Measurements from ENCODE around the gene SLC12A7.

Gene SLC12A7

GRCh38 chr5:1051366-1051720 lies 60.5 kb downstream of the SLC12A7 start:
- Histone ChIP-seq H3K4me1 (ENCODE audit: insufficient read depth, low read length) (no peaks in the 10 kb centered on the region), H3K36me3 (ENCODE audit: insufficient read depth, low read length) (no peaks in the 10 kb centered on the region)

GRCh38 chr5:1050423-1051365 lies 61.2 kb downstream of the SLC12A7 start:
- Histone ChIP-seq H3K9ac (ENCODE audit: low read depth, low read length) (no peak overlapping the region), H3K36me3 (ENCODE audit: insufficient read depth, low read length) (no peaks in the 10 kb centered on the region), H3K4me1 (ENCODE audit: insufficient read depth, low read length) (no peaks in the 10 kb centered on the region), H3K9me3 (ENCODE audit: control insufficient read depth, insufficient read depth, low read length) (no peaks in the 10 kb centered on the region)

More at GRCh38 chr5:1051366-1051720, 60.5 kb downstream of the SLC12A7 start:
- H3K9me3 ChIP-seq (ENCODE audit: control insufficient read depth, insufficient read depth, low read length), result no peaks in the 10 kb centered on the region
- no peak overlapping the region for H3K9ac ChIP-seq (ENCODE audit: low read depth, low read length)

- no peaks in the 10 kb centered on the region for H3K4me1 ChIP-seq (ENCODE audit: insufficient read depth, low read length)
- no peaks in the 10 kb centered on the region for H3K9me3 ChIP-seq (ENCODE audit: control insufficient read depth, insufficient read depth, low read length)
- no peak overlapping the region for H3K9ac ChIP-seq (ENCODE audit: low read depth, low read length)
- no peaks in the 10 kb centered on the region for H3K36me3 ChIP-seq (ENCODE audit: insufficient read depth, low read length)
Observed at GRCh38 chr5:1048861-1049838, 62.7 kb downstream of the SLC12A7 start.

- H3K36me3 ChIP-seq (ENCODE audit: insufficient read depth, low read length), result no peaks in the 10 kb centered on the region
- H3K4me1 ChIP-seq (ENCODE audit: insufficient read depth, low read length), result no peaks in the 10 kb centered on the region
- H3K9ac ChIP-seq (ENCODE audit: low read depth, low read length), result no peak overlapping the region
- H3K9me3 ChIP-seq (ENCODE audit: control insufficient read depth, insufficient read depth, low read length), result no peaks in the 10 kb centered on the region
Observed at GRCh38 chr5:1048162-1048721, 63.6 kb downstream of the SLC12A7 start.

GRCh38 chr5:1047332-1047965 lies 64.4 kb downstream of the SLC12A7 start:
- Histone ChIP-seq H3K9me3 (ENCODE audit: control insufficient read depth, insufficient read depth, low read length) (no peaks in the 10 kb centered on the region), H3K4me1 (ENCODE audit: insufficient read depth, low read length) (no peaks in the 10 kb centered on the region), H3K36me3 (ENCODE audit: insufficient read depth, low read length) (no peaks in the 10 kb centered on the region), H3K9ac (ENCODE audit: low read depth, low read length) (no peak overlapping the region)

GRCh38 chr5:1045960-1046560 lies 65.8 kb downstream of the SLC12A7 start:
- no peaks in the 10 kb centered on the region for H3K4me1 ChIP-seq (ENCODE audit: insufficient read depth, low read length)
- no peak overlapping the region for H3K9ac ChIP-seq (ENCODE audit: low read depth, low read length)
- H3K36me3 ChIP-seq (ENCODE audit: insufficient read depth, low read length), result no peaks in the 10 kb centered on the region
- H3K9me3 ChIP-seq (ENCODE audit: control insufficient read depth, insufficient read depth, low read length), result no peaks in the 10 kb centered on the region

GRCh38 chr5:1044117-1044516 lies 67.7 kb downstream of the SLC12A7 start:
- Histone ChIP-seq H3K9ac (ENCODE audit: low read depth, low read length) (no peak overlapping the region), H3K9me3 (ENCODE audit: control insufficient read depth, insufficient read depth, low read length) (no peaks in the 10 kb centered on the region), H3K36me3 (ENCODE audit: insufficient read depth, low read length) (no peaks in the 10 kb centered on the region), H3K4me1 (ENCODE audit: insufficient read depth, low read length) (no peaks in the 10 kb centered on the region)

- Histone ChIP-seq H3K9ac (ENCODE audit: low read depth, low read length) (no peak overlapping the region), H3K4me1 (ENCODE audit: insufficient read depth, low read length) (no peaks in the 10 kb centered on the region), H3K9me3 (ENCODE audit: control insufficient read depth, insufficient read depth, low read length) (no peaks in the 10 kb centered on the region)
Observed at GRCh38 chr5:1043327-1043726, 68.5 kb downstream of the SLC12A7 start.

GRCh38 chr5:1042626-1043025 lies 69.2 kb downstream of the SLC12A7 start:
- H3K9me3 ChIP-seq (ENCODE audit: control insufficient read depth, insufficient read depth, low read length), result no peaks in the 10 kb centered on the region
- no peak overlapping the region for H3K9ac ChIP-seq (ENCODE audit: low read depth, low read length)
- no peaks in the 10 kb centered on the region for H3K4me1 ChIP-seq (ENCODE audit: insufficient read depth, low read length)
- H3K36me3 ChIP-seq (ENCODE audit: insufficient read depth, low read length), result no peaks in the 10 kb centered on the region

More at GRCh38 chr5:1043327-1043726, 68.5 kb downstream of the SLC12A7 start:
- H3K36me3 ChIP-seq (ENCODE audit: insufficient read depth, low read length), result no peaks in the 10 kb centered on the region

- no peaks in the 10 kb centered on the region for H3K9me3 ChIP-seq (ENCODE audit: control insufficient read depth, insufficient read depth, low read length)
- H3K4me1 ChIP-seq (ENCODE audit: insufficient read depth, low read length), result no peaks in the 10 kb centered on the region
- no peak overlapping the region for H3K9ac ChIP-seq (ENCODE audit: low read depth, low read length)
- H3K36me3 ChIP-seq (ENCODE audit: insufficient read depth, low read length), result no peaks in the 10 kb centered on the region
Observed at GRCh38 chr5:1041225-1042143, 70.4 kb downstream of the SLC12A7 start.

GRCh38 chr5:1040571-1040970 lies 71.3 kb downstream of the SLC12A7 start:
- no peaks in the 10 kb centered on the region for H3K9me3 ChIP-seq (ENCODE audit: control insufficient read depth, insufficient read depth, low read length)
- no peak overlapping the region for H3K9ac ChIP-seq (ENCODE audit: low read depth, low read length)
- H3K36me3 ChIP-seq (ENCODE audit: insufficient read depth, low read length), result no peaks in the 10 kb centered on the region
- no peaks in the 10 kb centered on the region for H3K4me1 ChIP-seq (ENCODE audit: insufficient read depth, low read length)

- Histone ChIP-seq H3K4me1 (ENCODE audit: insufficient read depth, low read length) (no peaks in the 10 kb centered on the region), H3K9ac (ENCODE audit: low read depth, low read length) (no peak overlapping the region), H3K36me3 (ENCODE audit: insufficient read depth, low read length) (no peaks in the 10 kb centered on the region), H3K9me3 (ENCODE audit: control insufficient read depth, insufficient read depth, low read length) (no peaks in the 10 kb centered on the region)
Observed at GRCh38 chr5:1039706-1040260, 72.1 kb downstream of the SLC12A7 start.

GRCh38 chr5:1039210-1039548 lies 72.7 kb downstream of the SLC12A7 start:
- no peaks in the 10 kb centered on the region for H3K36me3 ChIP-seq (ENCODE audit: insufficient read depth, low read length)

More at GRCh38 chr5:1039210-1039548, 72.7 kb downstream of the SLC12A7 start:
- no peaks in the 10 kb centered on the region for H3K4me1 ChIP-seq (ENCODE audit: insufficient read depth, low read length)
- H3K9ac ChIP-seq (ENCODE audit: low read depth, low read length), result no peak overlapping the region
- H3K9me3 ChIP-seq (ENCODE audit: control insufficient read depth, insufficient read depth, low read length), result no peaks in the 10 kb centered on the region
